ENCODE measurements around the gene SORBS1. TPM values are rescaled to one million over a fixed set of nuclear protein-coding genes. Genes with fewer than 3 reads are reported as not detected.

SORBS1 gene
- total RNA-seq, 2 donors from 2014 or later, result 17.6 to 150 TPM

- Histone ChIP-seq H3K36me3 (no peaks in the 10 kb centered on the region), H3K27ac (no peak overlapping the region), H3K9ac (ENCODE audit: low read depth in 2 of 2, low read length in 2 of 2) (no peak overlapping the region), H3K27me3 (no peaks in the 10 kb centered on the region), H3K4me3 (no peak overlapping the region), H3K9me3 (no peaks in the 10 kb centered on the region), H3K4me1 (no peaks in the 10 kb centered on the region)
- no peak for DNase-seq
- intact Hi-C loops (cut with DNase I), result no loop called here
- TF ChIP-seq, protein P1, sequence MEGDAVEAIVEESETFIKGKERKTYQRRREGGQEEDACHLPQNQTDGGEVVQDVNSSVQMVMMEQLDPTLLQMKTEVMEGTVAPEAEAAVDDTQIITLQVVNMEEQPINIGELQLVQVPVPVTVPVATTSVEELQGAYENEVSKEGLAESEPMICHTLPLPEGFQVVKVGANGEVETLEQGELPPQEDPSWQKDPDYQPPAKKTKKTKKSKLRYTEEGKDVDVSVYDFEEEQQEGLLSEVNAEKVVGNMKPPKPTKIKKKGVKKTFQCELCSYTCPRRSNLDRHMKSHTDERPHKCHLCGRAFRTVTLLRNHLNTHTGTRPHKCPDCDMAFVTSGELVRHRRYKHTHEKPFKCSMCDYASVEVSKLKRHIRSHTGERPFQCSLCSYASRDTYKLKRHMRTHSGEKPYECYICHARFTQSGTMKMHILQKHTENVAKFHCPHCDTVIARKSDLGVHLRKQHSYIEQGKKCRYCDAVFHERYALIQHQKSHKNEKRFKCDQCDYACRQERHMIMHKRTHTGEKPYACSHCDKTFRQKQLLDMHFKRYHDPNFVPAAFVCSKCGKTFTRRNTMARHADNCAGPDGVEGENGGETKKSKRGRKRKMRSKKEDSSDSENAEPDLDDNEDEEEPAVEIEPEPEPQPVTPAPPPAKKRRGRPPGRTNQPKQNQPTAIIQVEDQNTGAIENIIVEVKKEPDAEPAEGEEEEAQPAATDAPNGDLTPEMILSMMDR (IDR thresholded peaks at IDR 0.05), result no peak
These were observed 73.2 kb downstream of the SORBS1 start for GRCh38 chr10:95487994-95488393.

GRCh38 chr10:95485056-95485844 lies 75.9 kb downstream of the SORBS1 start:
- Histone ChIP-seq H3K4me1 (no peaks in the 10 kb centered on the region), H3K27ac (no peak overlapping the region), H3K36me3 (no peaks in the 10 kb centered on the region), H3K9ac (ENCODE audit: low read depth in 2 of 2, low read length in 2 of 2) (no peak overlapping the region), H3K4me3 (no peak overlapping the region), H3K9me3 (no peaks in the 10 kb centered on the region), H3K27me3 (no peaks in the 10 kb centered on the region)
- intact Hi-C loops (cut with DNase I), result no loop called here
- TF ChIP-seq, protein P1 (IDR thresholded peaks at IDR 0.05), result no peak
- DNase-seq, result no peak

GRCh38 chr10:95482501-95483233 lies 78.5 kb downstream of the SORBS1 start:
- Histone ChIP-seq H3K4me3 (no peak overlapping the region), H3K36me3 (no peaks in the 10 kb centered on the region), H3K9ac (ENCODE audit: low read depth in 2 of 2, low read length in 2 of 2) (no peak overlapping the region), H3K27ac (peak overlapping the region; percentile 17), H3K4me1 (no peaks in the 10 kb centered on the region), H3K27me3 (no peaks in the 10 kb centered on the region), H3K9me3 (no peaks in the 10 kb centered on the region)
- no peak for DNase-seq
- TF ChIP-seq, protein P1 (IDR thresholded peaks at IDR 0.05), result no peak
- intact Hi-C loops (cut with DNase I), result no loop called here

- no peak overlapping the region for H3K4me3 ChIP-seq
- H3K4me1 ChIP-seq, result no peaks in the 10 kb centered on the region
- no peaks in the 10 kb centered on the region for H3K36me3 ChIP-seq
- TF ChIP-seq, protein P1 (IDR thresholded peaks at IDR 0.05), result no peak
- H3K9ac ChIP-seq (ENCODE audit: low read depth in 2 of 2, low read length in 2 of 2), result peak overlapping the region in 1 of 2 donors; percentile 51
- no peaks in the 10 kb centered on the region for H3K9me3 ChIP-seq
- DNase-seq, result no peak
- H3K27me3 ChIP-seq, result no peaks in the 10 kb centered on the region
- H3K27ac ChIP-seq, result peak overlapping the region; percentile 10
- intact Hi-C loops (cut with DNase I), result no loop called here
These were observed 80.2 kb downstream of the SORBS1 start for GRCh38 chr10:95480901-95481491.

GRCh38 chr10:95480102-95480900 lies 80.9 kb downstream of the SORBS1 start:
- intact Hi-C loops (cut with DNase I), result no loop called here

More at GRCh38 chr10:95480102-95480900, 80.9 kb downstream of the SORBS1 start:
- Histone ChIP-seq H3K27me3 (no peaks in the 10 kb centered on the region), H3K4me1 (no peaks in the 10 kb centered on the region), H3K27ac (peak overlapping the region; percentile 10), H3K9ac (ENCODE audit: low read depth in 2 of 2, low read length in 2 of 2) (peak overlapping the region in 1 of 2 donors; percentile 56), H3K4me3 (no peak overlapping the region), H3K36me3 (no peaks in the 10 kb centered on the region), H3K9me3 (no peaks in the 10 kb centered on the region)
- TF ChIP-seq, protein P1 (IDR thresholded peaks at IDR 0.05), result no peak
- peak; percentile 33 for DNase-seq

All from colonic mucosa (tissue), 4 donors.